DND-41 (cell line): ENCODE data around the gene OR2A2.

ENCODE experiments used
- CTCF ChIP-seq: IDR thresholded peaks from 2 replicates; pipeline ENCODE4 v1.5.1; 2012; ENCODE audit warnings: borderline replicate concordance, low read length, moderate library complexity, mild to moderate bottlenecking; ENCODE audit not compliant: poor library complexity, severe bottlenecking; ENCODE audit errors: extremely low read depth
- EZH2 ChIP-seq: IDR thresholded peaks from 3 replicates; pipeline ENCODE4 v1.6.1; 2012; ENCODE audit warnings: borderline replicate concordance, low read depth, mild to moderate bottlenecking, moderate library complexity, low read length, inconsistent platforms; ENCODE audit not compliant: severe bottlenecking

DNA sequence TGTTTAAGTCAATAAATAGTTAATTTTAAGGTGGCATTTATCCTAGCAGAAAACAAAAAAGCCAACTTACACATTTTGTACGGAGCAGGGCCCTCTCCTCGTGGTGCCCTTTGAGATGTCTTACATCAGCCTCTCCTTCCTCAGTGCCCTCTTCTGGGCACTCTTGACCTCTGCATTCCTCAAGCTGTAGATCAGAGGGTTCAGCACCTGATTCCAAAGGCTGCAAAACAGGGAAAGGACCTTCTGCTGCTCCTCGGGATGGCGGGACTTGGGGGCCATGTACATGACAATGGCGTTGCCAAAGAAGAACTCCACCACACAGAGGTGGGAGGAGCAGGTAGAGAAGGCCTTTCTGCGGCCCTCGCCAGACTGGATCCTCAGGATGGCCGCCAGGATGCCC lies 9.0 kb downstream of the OR2A2 start:
- TF ChIP-seq CTCF (no peak), EZH2 (no peak)
